Stimulated activated naive CD8-positive, alpha-beta T cell treated with anti-CD3 and anti-CD28 coated beads, Interleukin-15, Interleukin-2, amounts not matched to agents 100 ng/mL and 50 ng/mL, for 24 hours (primary cell): ENCODE results near the gene IGFALS.

ENCODE experiments used
- H3K27ac Mint-ChIP-seq: one replicate; pipeline ENCODE4 v1.8.0; 2021; ENCODE audit warnings: mild to moderate bottlenecking, mixed read lengths
- H3K27me3 Mint-ChIP-seq: one replicate; pipeline ENCODE4 v1.8.0; 2021; ENCODE audit warnings: mixed read lengths
- H3K36me3 Mint-ChIP-seq: one replicate; pipeline ENCODE4 v1.8.0; 2021; ENCODE audit warnings: low read depth, mixed read lengths
- H3K4me1 Mint-ChIP-seq: one replicate; pipeline ENCODE4 v1.8.0; 2021; ENCODE audit warnings: low read depth, mixed read lengths
- H3K4me3 Mint-ChIP-seq: one replicate; pipeline ENCODE4 v1.8.0; 2021; ENCODE audit warnings: mild to moderate bottlenecking, mixed read lengths
- H3K9me3 Mint-ChIP-seq: one replicate; pipeline ENCODE4 v1.8.0; 2021; ENCODE audit warnings: mixed read lengths

IGFALS gene

DNA sequence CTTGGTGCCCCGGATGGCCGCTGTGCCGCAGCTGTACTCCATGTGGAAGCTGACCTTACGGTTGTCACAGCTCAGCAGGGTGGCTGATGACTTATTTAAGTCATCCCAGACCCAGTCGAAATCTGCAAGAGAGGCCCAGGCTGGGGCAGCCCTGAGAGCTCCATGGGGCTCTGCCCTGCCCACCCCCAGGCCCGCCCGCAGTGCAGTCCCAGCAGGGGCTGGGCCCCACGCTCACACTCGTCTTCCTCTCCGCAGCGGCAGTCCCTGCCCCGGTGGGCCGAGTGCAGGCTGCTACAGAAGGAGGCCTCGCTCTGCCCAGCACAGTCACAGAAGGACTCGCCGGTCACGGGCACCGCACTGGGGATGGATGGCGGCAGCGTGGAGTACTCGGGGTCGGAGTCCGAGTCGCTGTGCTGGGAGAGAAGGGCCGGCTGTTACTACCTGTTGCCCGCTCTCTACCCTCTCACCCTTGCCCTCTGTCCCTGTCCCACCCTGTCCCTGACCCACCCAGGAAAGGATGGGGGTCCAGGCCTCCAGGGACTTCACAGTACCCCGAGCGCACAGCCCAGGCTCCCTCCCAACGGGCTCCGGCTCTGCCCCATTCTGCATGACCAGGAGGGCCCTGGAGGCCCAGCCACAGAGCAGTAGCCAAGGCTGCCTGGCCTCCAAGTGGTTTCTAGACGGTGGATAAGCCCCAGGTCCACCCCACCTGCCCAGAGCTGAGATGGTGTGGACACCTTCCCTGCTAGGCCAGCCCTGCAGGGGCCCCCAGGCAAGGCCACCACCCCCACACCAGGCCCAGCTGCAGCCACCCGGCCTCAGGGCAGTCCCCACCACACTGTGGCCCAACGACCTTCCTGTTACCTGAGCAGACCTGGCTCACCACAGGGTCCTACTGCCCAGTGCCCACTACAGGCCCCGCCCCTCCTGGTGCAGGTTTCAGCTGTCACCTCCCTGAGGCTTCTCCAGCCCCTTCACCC lies 15.0 kb downstream of the IGFALS start:
- Mint-ChIP-seq H3K36me3 (no peaks in the 10 kb centered on the region), H3K27ac (no peak overlapping the region), H3K9me3 (no peaks in the 10 kb centered on the region), H3K4me1 (peaks cover 22% of the 10 kb centered on the region), H3K27me3 (no peaks in the 10 kb centered on the region), H3K4me3 (no peak overlapping the region)

DNA sequence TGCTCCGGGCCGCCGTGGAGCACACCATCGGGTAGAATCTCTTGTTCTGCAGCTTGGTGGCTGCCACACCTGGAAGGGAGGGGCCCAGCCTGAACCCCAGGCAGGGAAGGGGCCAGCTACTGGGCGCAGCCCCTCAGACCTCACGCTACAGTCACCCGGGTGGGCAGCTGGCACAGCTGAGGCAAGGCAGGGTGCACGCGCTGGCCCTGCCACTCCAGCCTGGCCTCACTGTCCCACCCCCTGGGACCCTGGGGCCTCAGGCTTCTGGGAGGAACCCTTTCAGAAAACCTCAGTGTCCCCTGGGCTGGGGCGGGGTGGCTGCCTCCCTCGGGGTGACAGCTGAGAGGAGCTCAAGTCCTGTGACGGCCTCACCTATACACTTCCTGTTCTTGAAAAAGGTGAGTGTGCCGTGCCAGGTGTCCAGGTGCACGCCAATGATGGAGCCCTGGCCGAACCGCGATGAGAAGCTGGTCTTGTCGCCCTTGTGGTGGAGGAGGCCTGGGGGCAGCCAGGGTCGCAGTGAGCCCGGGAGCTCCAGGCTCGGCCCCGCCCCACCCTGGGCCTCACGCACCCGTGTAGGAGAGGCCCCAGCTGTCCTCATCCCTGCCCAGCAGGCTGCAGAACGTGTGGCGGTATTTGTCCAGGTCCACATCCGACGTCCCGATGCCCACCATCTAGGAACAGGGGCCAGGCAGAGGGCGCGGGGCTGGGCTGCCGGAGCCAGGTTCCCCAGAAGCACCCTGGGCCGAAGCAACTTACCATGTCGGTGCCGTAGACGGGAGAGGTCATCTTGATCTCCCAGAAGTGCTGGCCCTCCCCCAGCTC lies 15.9 kb downstream of the IGFALS start:
- H3K27me3 Mint-ChIP-seq, result no peaks in the 10 kb centered on the region
- H3K9me3 Mint-ChIP-seq, result no peaks in the 10 kb centered on the region

DNA sequence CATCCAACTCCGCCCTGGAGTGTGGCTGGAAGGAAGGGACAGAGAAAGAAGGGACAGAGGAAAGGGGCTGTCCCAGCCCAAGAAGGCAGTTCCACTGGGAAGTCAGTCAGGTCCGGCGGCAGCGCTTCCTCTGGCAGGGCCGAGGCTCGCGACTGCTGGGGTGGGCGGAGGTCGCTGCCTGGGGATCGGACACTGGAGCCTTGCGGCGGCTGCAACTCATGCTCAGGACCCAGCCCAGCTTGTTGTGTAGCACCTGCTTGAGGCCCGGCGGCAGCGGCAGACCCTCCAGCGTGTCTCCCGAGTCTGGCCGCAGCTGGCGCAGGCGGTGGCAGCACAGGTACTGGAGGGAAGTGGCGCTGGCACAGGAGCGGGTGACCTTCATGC lies 16.5 kb downstream of the IGFALS start:
- H3K27me3 Mint-ChIP-seq, result no peaks in the 10 kb centered on the region
- H3K27ac Mint-ChIP-seq, result no peak overlapping the region
- no peak overlapping the region for H3K4me3 Mint-ChIP-seq
- peaks cover 6% of the 10 kb centered on the region for H3K36me3 Mint-ChIP-seq
- no peaks in the 10 kb centered on the region for H3K9me3 Mint-ChIP-seq
- peaks cover 22% of the 10 kb centered on the region for H3K4me1 Mint-ChIP-seq

More for the DNA sequence above, 15.9 kb downstream of the IGFALS start:
- peaks cover 19% of the 10 kb centered on the region for H3K4me1 Mint-ChIP-seq
- no peaks in the 10 kb centered on the region for H3K36me3 Mint-ChIP-seq
- no peak overlapping the region for H3K4me3 Mint-ChIP-seq
- no peak overlapping the region for H3K27ac Mint-ChIP-seq

DNA sequence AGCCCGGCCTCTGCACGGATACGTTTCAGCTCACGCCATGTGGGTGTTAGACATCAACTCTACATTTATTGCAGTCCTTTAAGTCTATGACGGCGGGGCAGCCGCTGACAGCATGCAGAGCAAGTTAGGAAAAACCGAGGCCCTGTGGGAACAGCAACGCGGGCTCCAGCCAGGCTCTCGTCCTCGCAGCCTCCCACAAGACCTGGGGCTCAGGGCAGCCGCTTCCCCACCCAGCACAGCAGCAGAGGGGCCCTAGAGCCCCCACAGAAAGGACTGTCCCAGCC lies 16.9 kb downstream of the IGFALS start:
- Mint-ChIP-seq H3K4me1 (peaks cover 22% of the 10 kb centered on the region), H3K36me3 (peaks cover 9% of the 10 kb centered on the region), H3K4me3 (no peak overlapping the region), H3K9me3 (no peaks in the 10 kb centered on the region), H3K27me3 (no peaks in the 10 kb centered on the region), H3K27ac (no peak overlapping the region)

DNA sequence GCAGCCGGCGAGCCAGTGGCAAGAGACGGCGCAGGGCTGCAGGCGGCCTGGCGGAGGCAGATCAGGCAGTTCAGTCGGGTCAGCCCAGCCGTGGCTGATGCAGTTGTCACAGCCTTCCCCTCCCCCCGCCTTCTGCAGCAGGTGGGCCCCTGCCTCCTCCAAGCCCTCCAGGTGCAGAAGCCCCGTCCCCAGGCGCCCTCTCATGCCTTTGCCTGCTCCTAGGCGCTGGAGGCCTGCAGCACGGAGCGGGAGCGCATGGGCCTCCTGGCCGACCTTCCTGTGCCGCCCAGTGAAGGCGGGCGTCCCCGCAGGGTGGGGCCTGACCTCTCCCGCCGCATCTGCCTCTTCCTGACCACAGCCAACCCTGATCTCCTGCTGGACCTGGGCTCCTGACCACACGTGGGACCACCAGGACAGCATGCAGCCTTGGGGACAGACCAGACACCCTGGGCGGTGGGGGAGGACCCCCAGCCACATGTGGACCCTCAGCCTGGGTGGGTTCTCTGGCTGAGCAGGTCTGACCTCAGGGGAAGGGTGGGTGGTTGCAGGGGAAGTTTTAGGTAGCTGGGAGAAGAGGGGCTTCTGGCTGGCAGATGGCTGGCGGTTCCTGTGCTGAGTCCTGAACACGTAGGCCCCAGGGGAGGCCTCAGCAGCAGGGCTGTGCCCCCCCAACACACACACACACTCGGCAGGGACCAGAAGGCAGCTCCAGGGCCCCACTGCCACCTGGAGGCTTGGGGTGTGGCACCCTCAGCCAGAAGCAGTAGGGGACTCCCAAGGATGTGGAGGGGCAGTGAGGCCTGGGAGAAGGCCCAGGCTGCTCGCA lies 17.4 kb downstream of the IGFALS start:
- Mint-ChIP-seq H3K27ac (no peak overlapping the region), H3K4me3 (no peak overlapping the region), H3K36me3 (peaks cover 9% of the 10 kb centered on the region), H3K27me3 (no peaks in the 10 kb centered on the region), H3K4me1 (peaks cover 17% of the 10 kb centered on the region), H3K9me3 (no peaks in the 10 kb centered on the region)

DNA sequence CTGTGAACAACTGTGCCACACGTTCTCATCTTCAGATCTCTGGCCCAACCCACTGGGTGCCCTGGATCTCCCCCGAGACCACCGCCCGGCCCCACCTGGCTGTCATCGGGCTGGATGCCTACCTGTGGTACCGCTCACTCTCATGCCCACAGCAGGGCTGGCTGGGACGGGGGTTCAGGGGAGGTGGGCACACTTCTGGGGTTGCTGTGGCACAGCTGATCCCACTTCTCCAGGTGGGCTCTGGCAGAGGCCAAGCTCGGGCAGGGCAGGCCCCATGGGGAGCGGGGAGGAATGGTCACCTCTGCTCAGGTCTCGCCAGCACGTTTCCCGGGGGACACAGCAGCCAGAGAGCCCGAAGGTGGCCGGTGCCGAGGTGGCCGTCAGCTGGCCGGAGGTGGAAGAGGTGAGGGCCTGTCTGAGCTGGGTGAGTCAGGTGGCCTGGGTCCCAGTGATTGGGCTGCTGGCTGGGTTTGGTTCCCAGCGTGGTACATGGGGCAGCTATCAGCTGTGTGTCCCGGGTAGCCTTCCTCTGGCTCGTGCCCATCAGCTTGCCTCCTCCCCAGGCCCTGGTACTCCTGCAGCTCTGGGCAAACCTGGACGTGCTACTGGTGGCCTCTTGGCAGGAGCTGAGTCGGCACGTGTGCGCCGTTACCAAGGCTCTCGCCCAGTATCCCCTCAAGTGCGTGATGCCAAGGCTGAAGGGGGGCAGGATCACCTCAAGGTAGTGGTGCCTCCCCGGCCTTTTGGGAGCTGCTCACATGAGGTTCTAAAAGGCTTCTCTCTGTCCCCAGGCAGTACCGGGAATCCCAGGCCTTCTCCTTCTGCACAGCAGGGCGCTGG lies 18.3 kb downstream of the IGFALS start:
- Mint-ChIP-seq H3K4me1 (peaks cover 15% of the 10 kb centered on the region), H3K9me3 (no peaks in the 10 kb centered on the region), H3K36me3 (peaks cover 9% of the 10 kb centered on the region), H3K27me3 (no peaks in the 10 kb centered on the region), H3K4me3 (no peak overlapping the region), H3K27ac (no peak overlapping the region)

DNA sequence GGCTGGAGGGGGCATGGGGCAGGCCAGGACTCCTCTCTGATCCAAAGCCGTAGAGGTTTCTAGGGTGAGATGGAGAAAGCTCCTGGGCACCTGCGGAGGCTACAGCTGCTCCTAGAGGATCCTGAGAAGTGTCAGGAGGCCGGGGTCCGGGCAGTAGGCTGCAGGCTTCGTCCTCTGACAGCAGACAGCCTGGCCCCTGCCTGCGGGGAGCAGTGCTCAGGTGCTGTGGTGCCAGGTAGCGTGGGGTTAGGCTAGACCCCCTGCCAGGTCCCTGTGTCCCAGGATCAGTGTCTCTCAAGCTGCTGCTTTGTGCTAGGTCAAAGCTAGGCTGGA lies 19.1 kb downstream of the IGFALS start:
- Mint-ChIP-seq H3K27me3 (no peaks in the 10 kb centered on the region), H3K27ac (no peak overlapping the region), H3K4me3 (peak overlapping the region; percentile 43), H3K4me1 (peaks cover 18% of the 10 kb centered on the region), H3K36me3 (peaks cover 9% of the 10 kb centered on the region), H3K9me3 (no peaks in the 10 kb centered on the region)

DNA sequence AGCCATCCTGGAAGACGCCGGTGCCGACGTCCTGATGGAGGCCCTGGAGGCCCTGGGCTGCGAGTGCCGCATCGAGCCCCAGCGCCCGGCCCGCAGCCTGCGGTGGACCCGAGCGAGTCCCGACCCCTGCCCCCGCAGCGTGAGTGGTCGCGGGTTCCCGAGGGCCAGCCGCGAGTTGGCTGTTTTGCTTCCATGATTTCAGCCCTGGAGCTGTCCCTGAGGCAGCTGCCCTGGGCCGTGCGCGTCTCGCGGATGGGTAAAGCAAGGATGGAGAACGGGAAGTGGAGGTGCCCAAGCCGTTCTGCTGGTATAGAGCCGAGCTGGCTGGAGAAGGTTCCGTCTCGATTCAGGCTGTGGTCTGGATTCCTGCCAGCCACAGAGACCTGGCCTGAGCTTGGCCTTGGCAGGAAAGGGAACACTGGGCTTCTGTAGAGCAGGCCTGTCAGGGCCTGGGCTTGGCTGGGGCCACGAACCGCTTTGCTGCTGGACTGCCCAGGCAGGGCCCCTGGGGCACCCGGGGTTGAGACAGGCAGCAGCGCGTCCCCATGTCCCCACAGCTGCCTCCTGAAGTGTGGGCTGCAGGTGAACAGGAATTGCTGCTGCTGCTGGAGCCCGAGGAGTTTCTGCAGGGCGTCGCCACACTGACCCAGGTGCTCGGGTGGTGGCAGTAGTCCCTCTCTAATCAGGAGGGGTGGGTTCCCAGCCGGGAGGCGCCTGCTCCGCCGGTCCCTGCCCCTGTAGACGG lies 19.6 kb downstream of the IGFALS start:
- H3K9me3 Mint-ChIP-seq, result no peaks in the 10 kb centered on the region
- H3K36me3 Mint-ChIP-seq, result peaks cover 9% of the 10 kb centered on the region
- no peaks in the 10 kb centered on the region for H3K27me3 Mint-ChIP-seq
- H3K4me1 Mint-ChIP-seq, result peaks cover 18% of the 10 kb centered on the region
- H3K4me3 Mint-ChIP-seq, result peak overlapping the region; percentile 100
- H3K27ac Mint-ChIP-seq, result peak overlapping the region; percentile 45

DNA sequence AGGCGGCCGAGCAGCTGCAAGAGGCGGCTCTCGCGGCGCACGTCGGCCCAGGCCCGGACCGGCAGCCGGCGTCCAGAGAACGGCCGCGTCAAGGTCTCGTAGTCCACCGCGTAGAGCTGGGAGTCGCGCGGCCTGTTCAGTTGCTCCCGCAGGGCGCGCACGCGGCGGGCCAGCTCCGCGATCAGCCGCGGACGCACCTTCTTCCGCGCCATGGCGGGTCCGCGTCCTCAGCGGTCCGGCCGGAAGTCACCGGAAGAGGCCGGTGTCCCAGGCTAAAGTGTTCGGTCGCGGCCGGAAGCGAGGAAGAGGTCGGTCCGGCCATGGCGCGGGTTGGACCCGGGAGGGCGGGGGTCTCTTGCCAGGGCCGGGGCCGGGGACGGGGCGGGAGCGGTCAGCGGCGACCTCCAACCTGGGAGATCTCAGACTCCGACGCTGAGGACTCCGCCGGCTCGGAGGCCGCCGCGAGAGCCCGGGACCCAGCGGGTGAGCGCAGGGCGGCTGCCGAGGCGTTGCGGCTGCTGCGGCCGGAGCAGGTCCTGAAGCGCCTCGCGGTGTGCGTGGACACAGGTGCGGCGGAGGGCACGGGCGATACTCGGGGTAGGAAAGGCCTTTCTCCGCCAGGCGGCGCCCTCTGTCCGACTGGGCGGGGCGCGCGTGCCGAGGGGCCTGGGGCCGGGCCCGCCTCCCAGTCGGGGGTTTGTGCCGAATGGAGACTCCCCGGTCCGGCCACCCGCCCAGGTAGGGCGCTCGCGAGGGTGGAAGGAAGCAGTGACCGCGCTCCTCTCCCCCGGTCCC lies 20.4 kb downstream of the IGFALS start, which contains the start of gene MRPS34:
Gene MRPS34, minus strand, starts transcription at position 227 of the 795 bp plus-strand sequence. Its CDS starts 15 bp downstream, at position 212.
- H3K4me1 Mint-ChIP-seq, result peaks cover 18% of the 10 kb centered on the region
- peak within 1 kb of the TSS; percentile 100 for H3K4me3 Mint-ChIP-seq
- H3K27me3 Mint-ChIP-seq, result no peaks in the 10 kb centered on the region
- H3K27ac Mint-ChIP-seq, result peak within 1 kb of the TSS; percentile 99
- peaks cover 10% of the 10 kb centered on the region for H3K36me3 Mint-ChIP-seq
- no peaks in the 10 kb centered on the region for H3K9me3 Mint-ChIP-seq

DNA sequence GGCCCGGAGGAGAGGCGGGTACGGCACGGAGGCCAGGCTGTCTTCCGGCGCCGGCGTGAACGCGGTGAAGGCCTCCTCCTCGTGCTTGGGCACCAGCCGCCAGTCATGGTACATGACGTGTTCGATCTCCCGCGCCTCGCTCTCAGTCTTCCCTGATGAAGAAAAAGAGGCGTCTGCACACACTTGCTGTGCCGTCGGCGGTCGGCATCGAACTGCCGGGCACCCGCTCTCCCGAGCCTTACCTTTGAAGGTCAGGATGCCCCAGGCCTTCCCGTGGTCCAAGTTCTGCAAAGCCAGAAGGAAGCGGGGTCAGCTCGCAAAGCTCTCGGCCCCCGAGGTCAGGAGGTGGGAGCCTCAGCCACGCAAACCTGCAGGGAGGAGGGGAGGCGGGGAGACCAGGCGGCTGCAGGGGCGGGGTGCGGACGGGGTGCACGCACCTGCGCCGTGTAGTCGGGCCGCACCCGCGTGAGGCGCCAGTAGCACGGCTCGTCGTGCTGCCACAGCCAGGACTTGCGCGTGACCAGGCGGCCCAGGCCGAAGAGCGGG lies 21.1 kb downstream of the IGFALS start, which contains the start of gene EME2:
Gene EME2, plus strand, starts transcription at position 449 of the 546 bp plus-strand sequence. CDS start 418 bp downstream, outside the sequence.
- Mint-ChIP-seq H3K27me3 (no peaks in the 10 kb centered on the region), H3K27ac (peak within 1 kb of the TSS; percentile 99), H3K4me1 (peaks cover 18% of the 10 kb centered on the region), H3K4me3 (peak within 1 kb of the TSS; percentile 100), H3K9me3 (no peaks in the 10 kb centered on the region), H3K36me3 (peaks cover 13% of the 10 kb centered on the region)

DNA sequence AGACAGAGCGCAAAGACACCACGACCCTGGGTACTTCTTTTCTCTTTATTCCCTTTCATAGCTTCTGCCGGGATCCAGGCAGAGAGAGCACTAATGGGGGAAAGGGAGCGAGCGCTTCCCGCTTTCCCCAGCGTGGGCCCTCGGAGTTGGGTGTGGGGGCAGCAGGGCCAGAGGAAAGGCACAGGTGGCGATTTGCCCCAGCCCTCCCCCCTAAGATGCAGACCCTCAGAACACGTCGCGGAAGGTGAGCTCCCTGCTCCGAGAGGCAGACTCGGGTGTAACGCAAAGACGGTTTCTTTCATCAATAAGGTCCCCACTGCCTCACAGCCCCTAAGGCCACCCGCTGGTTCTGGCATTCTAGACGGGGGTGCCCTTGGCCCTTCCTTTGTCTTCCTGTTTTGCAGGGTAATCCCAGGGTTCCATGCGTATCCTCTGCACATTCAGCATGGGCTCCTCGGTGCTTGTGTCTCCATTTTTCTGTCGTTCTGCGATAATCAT lies 21.6 kb downstream of the IGFALS start:
- H3K4me1 Mint-ChIP-seq, result peaks cover 18% of the 10 kb centered on the region
- peaks cover 16% of the 10 kb centered on the region for H3K36me3 Mint-ChIP-seq
- H3K9me3 Mint-ChIP-seq, result no peaks in the 10 kb centered on the region
- H3K27ac Mint-ChIP-seq, result peak overlapping the region; percentile 99
- H3K27me3 Mint-ChIP-seq, result no peaks in the 10 kb centered on the region
- peak overlapping the region; percentile 100 for H3K4me3 Mint-ChIP-seq

DNA sequence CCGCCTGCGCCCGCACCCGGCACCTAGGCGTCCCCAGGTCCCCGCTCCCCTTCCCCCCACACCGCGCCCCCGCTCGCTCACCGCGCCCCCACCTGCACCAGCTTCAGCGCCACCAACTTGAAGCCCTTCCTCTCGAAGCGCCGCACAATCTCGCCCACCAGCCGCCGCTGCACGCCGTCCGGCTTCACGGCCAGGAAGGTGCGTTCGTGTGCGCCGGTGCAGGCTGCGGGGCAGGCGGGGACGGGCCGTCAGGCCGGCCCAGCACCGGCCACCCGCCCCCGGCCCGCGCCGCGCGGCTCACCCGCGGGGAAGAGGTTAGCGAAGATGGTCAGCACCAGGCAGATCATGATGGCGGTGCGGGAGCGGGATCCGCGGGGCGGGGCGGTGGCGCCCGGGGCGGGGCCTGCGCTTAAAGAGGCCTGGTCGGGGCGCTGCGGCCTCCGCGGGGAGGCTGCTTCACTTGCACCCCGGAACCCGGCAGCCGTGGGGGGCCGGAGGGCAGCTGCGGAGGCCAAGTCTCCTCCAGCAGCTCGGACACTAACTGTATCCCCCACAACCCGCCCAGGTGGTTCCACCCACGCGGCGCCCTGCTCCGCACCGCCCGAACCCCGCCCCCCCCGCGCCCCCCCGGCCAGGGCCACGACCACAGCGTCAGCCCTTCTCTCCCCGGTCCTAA lies 22.2 kb downstream of the IGFALS start, which contains the start of gene NME3:
Gene NME3, minus strand, starts transcription at position 356 of the 676 bp plus-strand sequence. Its CDS starts 9 bp downstream, at position 347.
- Mint-ChIP-seq H3K4me1 (peaks cover 18% of the 10 kb centered on the region), H3K27ac (peak within 1 kb of the TSS; percentile 99), H3K36me3 (peaks cover 17% of the 10 kb centered on the region), H3K4me3 (peak within 1 kb of the TSS; percentile 100), H3K9me3 (no peaks in the 10 kb centered on the region), H3K27me3 (no peaks in the 10 kb centered on the region)
